HEK293 (cell line): ENCODE measurements around the gene DGKB.

ENCODE experiments used
- CTCF ChIA-PET: fragments of 350-600 bp; formaldehyde crosslinking; extraction: SDS; loops from one replicate; lab custom pipeline; 2021; ENCODE audit warnings: antibody characterized with exemption; lab: Yijun Ruan, JAX
- POLR2A ChIA-PET: fragments of 300-600 bp; formaldehyde crosslinking; extraction: SDS; loops from one replicate; lab custom pipeline; 2020; ENCODE audit warnings: antibody characterized with exemption, inconsistent platforms; lab: Yijun Ruan, JAX
- H3K27ac ChIP-seq: fragments of 200-500 bp; sonication (Bioruptor generic); 2 replicates; pipeline ENCODE4 v1.5.1; 2014; ENCODE audit warnings: low read depth, low read length, control low read depth, inconsistent platforms; ENCODE audit errors: extremely low read depth
- H3K36me3 ChIP-seq, 2 experiments: fragments of 200-500 bp in 1 of 2; sonication (Bioruptor generic) in 1 of 2; 1 replicate in 1 of 2; 2 replicates in 1 of 2; pipeline ENCODE4 v1.5.1; 2014 to 2017; ENCODE audit warnings: inconsistent platforms in 2 of 2, low read length in 2 of 2; ENCODE audit not compliant: control insufficient read depth in 2 of 2, insufficient read depth in 1 of 2
- H3K4me1 ChIP-seq: fragments of 200-500 bp; sonication (Bioruptor generic); 2 replicates; pipeline ENCODE4 v1.5.1; 2014; ENCODE audit warnings: mild to moderate bottlenecking, low read length, inconsistent platforms; ENCODE audit not compliant: control insufficient read depth, insufficient read depth
- H3K4me3 ChIP-seq: 2 replicates; pipeline ENCODE4 v1.5.1; 2011; ENCODE audit warnings: low read depth, mild to moderate bottlenecking, control low read depth, low read length, moderate library complexity
- H3K9me3 ChIP-seq: fragments of 200-500 bp; sonication (Bioruptor generic); 2 replicates; pipeline ENCODE4 v1.5.1; 2014; ENCODE audit warnings: low read depth, low read length, inconsistent platforms; ENCODE audit not compliant: control insufficient read depth, insufficient read depth
- GLI4 ChIP-seq: fragments of 450-650 bp; formaldehyde crosslinking; IDR thresholded peaks from 2 replicates; pipeline ENCODE4 v1.5.1; 2016; ENCODE audit warnings: missing biosample characterization, missing genetic modification characterization
- HOXA7 ChIP-seq: sonication (generic); formaldehyde crosslinking; IDR thresholded peaks from 2 replicates; pipeline ENCODE4 v1.8.1; 2022; ENCODE audit warnings: missing genetic modification reagents, borderline replicate concordance
- IKZF3 ChIP-seq: fragments of 450-650 bp; IDR thresholded peaks from 2 replicates; pipeline ENCODE4 v1.5.0; 2018; ENCODE audit warnings: missing biosample characterization, mild to moderate bottlenecking, missing genetic modification characterization, moderate library complexity
- KLF1 ChIP-seq: fragments of 450-650 bp; formaldehyde crosslinking; IDR thresholded peaks from 2 replicates; pipeline ENCODE4 v1.5.1; 2016; ENCODE audit warnings: missing biosample characterization, missing genetic modification characterization
- PRDM1 ChIP-seq: fragments of 450-650 bp; formaldehyde crosslinking; IDR thresholded peaks from 2 replicates; pipeline ENCODE4; 2016; ENCODE audit warnings: missing biosample characterization, missing genetic modification characterization
- SALL2 ChIP-seq: fragments of 450-650 bp; formaldehyde crosslinking; IDR thresholded peaks from 2 replicates; pipeline ENCODE4 v1.5.0; 2017; ENCODE audit warnings: missing biosample characterization, mild to moderate bottlenecking, missing genetic modification characterization, borderline replicate concordance
- SCRT2 ChIP-seq: fragments of 450-650 bp; formaldehyde crosslinking; IDR thresholded peaks from 2 replicates; pipeline ENCODE4 v1.5.1; 2016; ENCODE audit warnings: missing biosample characterization, missing genetic modification characterization
- SP7 ChIP-seq: fragments of 450-650 bp; formaldehyde crosslinking; IDR thresholded peaks from 2 replicates; pipeline ENCODE4 v1.5.1; 2016; ENCODE audit warnings: missing biosample characterization, missing genetic modification characterization
- YY1 ChIP-seq: fragments of 450-650 bp; formaldehyde crosslinking; IDR thresholded peaks from 2 replicates; pipeline ENCODE4 v1.5.1; 2018; ENCODE audit warnings: missing biosample characterization, missing genetic modification characterization
- ZEB2 ChIP-seq: fragments of 450-650 bp; formaldehyde crosslinking; IDR thresholded peaks from 2 replicates; pipeline ENCODE4 v1.5.1; 2016; ENCODE audit warnings: missing biosample characterization, missing genetic modification characterization
- ZNF114 ChIP-seq: fragments of 450-650 bp; formaldehyde crosslinking; IDR thresholded peaks from 2 replicates; pipeline ENCODE4 v1.5.0; 2017; ENCODE audit warnings: missing biosample characterization, missing genetic modification characterization
- ZNF138 ChIP-seq: fragments of 450-650 bp; formaldehyde crosslinking; IDR thresholded peaks from 2 replicates; pipeline ENCODE4 v1.5.1; 2016; ENCODE audit warnings: missing biosample characterization, missing genetic modification characterization, borderline replicate concordance
- ZNF211 ChIP-seq: fragments of 450-650 bp; formaldehyde crosslinking; IDR thresholded peaks from 2 replicates; pipeline ENCODE4 v1.5.1; 2016; ENCODE audit warnings: low read depth, missing biosample characterization, missing genetic modification characterization
- ZNF274 ChIP-seq, 2 experiments: fragments of 200-500 bp in 1 of 2; fragments of 450-650 bp in 1 of 2; sonication (Bioruptor generic) in 1 of 2; formaldehyde crosslinking in 1 of 2; IDR thresholded peaks; 2 replicates each; pipeline versions ENCODE4 v1.5.1 to v1.6.1; 2014 to 2016; ENCODE audit warnings: borderline replicate concordance in 1 of 2, inconsistent platforms in 1 of 2, low read length in 1 of 2, missing biosample characterization in 1 of 2, missing genetic modification characterization in 1 of 2
- ZNF311 ChIP-seq: fragments of 450-650 bp; formaldehyde crosslinking; IDR thresholded peaks from 2 replicates; pipeline ENCODE4 v1.5.1; 2017; ENCODE audit warnings: missing biosample characterization, missing genetic modification characterization, borderline replicate concordance
- ZNF335 ChIP-seq: fragments of 450-650 bp; formaldehyde crosslinking; conservative IDR thresholded peaks from 2 replicates; pipeline ENCODE4 v1.5.1; 2016; ENCODE audit warnings: missing biosample characterization, missing genetic modification characterization
- ZNF362 ChIP-seq: fragments of 450-650 bp; formaldehyde crosslinking; IDR thresholded peaks from 2 replicates; pipeline ENCODE4 v1.5.1; 2016; ENCODE audit warnings: missing biosample characterization, missing genetic modification characterization
- ZNF513 ChIP-seq: fragments of 450-650 bp; IDR thresholded peaks from 2 replicates; pipeline ENCODE4 v1.5.1; 2018; ENCODE audit warnings: missing biosample characterization, missing genetic modification characterization
- ZNF555 ChIP-seq: fragments of 450-650 bp; formaldehyde crosslinking; conservative IDR thresholded peaks from 2 replicates; pipeline ENCODE4 v1.5.1; 2017; ENCODE audit warnings: missing biosample characterization, mild to moderate bottlenecking, missing genetic modification characterization, inconsistent platforms
- ZNF626 ChIP-seq: fragments of 450-650 bp; sonication (Bioruptor Pico); formaldehyde crosslinking; IDR thresholded peaks from 2 replicates; pipeline ENCODE4 v1.5.1; 2018; ENCODE audit warnings: missing biosample characterization, missing genetic modification characterization, inconsistent platforms
- ZNF777 ChIP-seq: fragments of 450-650 bp; formaldehyde crosslinking; IDR thresholded peaks from 2 replicates; pipeline ENCODE4 v1.5.1; 2017; ENCODE audit warnings: missing biosample characterization, missing genetic modification characterization, borderline replicate concordance
- ZNF791 ChIP-seq: fragments of 450-650 bp; formaldehyde crosslinking; IDR thresholded peaks from 2 replicates; pipeline ENCODE4 v1.5.1; 2016; ENCODE audit warnings: missing biosample characterization, missing genetic modification characterization
- ZSCAN18 ChIP-seq: fragments of 450-650 bp; formaldehyde crosslinking; IDR thresholded peaks from 2 replicates; pipeline ENCODE4 v1.5.1; 2016; ENCODE audit warnings: missing biosample characterization, missing genetic modification characterization
- ZSCAN4 ChIP-seq: fragments of 450-650 bp; formaldehyde crosslinking; IDR thresholded peaks from 2 replicates; pipeline ENCODE4 v1.5.1; 2017; ENCODE audit warnings: missing biosample characterization, missing genetic modification characterization

DGKB gene

GRCh38 chr7:14288701-14289100 is 613.9 kb downstream of the DGKB start (continued):
- TF ChIP-seq ZNF362 (tag by site-specific recombination) (no peak), SP7 (tag by site-specific recombination) (no peak), ZNF555 (tag by site-specific recombination) (no peak), ZNF138 (tag by site-specific recombination) (no peak), SALL2 (no peak)
- TF ChIP-seq, all 188 proteins: peak for 0

- Histone ChIP-seq H3K4me1 (no peaks in the 10 kb centered on the region), H3K36me3 (no peaks in the 10 kb centered on the region), H3K4me3 (no peak overlapping the region), H3K27ac (no peak overlapping the region), H3K9me3 (no peaks in the 10 kb centered on the region)
- ChIA-PET CTCF (interaction anchor here (0.9 kb wide), 1 partner anchor 762 kb away, joined by 3 read pairs; no protein-coding TSS in a partner anchor), POLR2A (no interaction called here)
- TF ChIP-seq YY1 (tag by site-specific recombination) (no peak), ZSCAN4 (tag by site-specific recombination) (no peak), ZSCAN18 (tag by site-specific recombination) (no peak), ZNF311 (no peak), HOXA7 (no peak), ZNF114 (no peak), ZNF626 (no peak), SCRT2 (tag by site-specific recombination) (no peak), PRDM1 (tag by site-specific recombination) (no peak), ZNF513 (no peak), ZNF335 (tag by site-specific recombination) (no peak), ZNF274 (IDR thresholded peaks at IDR 0.05; ENCODE audit: low read length) (no peak), ZNF274 (tag by site-specific recombination; IDR thresholded peaks at IDR 0.05; ENCODE audit: borderline replicate concordance) (no peak), GLI4 (no peak), ZNF777 (no peak), IKZF3 (tag by site-specific recombination) (no peak), ZEB2 (no peak), ZNF211 (tag by site-specific recombination) (no peak), ZNF791 (no peak), KLF1 (tag by site-specific recombination) (no peak)
Observed at GRCh38 chr7:14287398-14287797, 615.2 kb downstream of the DGKB start.
